GM12874 (cell line): ENCODE measurements around the gene TDRD1.

Experiments used
- TF ChIP-seq, protein P1 (sequence below): IDR thresholded peaks from 2 replicates; pipeline ENCODE4 v1.5.1; 2011; ENCODE audit warnings: low read depth, mild to moderate bottlenecking, control low read depth, low read length, moderate library complexity; ENCODE audit not compliant: insufficient read depth

The TDRD1 gene

DNA sequence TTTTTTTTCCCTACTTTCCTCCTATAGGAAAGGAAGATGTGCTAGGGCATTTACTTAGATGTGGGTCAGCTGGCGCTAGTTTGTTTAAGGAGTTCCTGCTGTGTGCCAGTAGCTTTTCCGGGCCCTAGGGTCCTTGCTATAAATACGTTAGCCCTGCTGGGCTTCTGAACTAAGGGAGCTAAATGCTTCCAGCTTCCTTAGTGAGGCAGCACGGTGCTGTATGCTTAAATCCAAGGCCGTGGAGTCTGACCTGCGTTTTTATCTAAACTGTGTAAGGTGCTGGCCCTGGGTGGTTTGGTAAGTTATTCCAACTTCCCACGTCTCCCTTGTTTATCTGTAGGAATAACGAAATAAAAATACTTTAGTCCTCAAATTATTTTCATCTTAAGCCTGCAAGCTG, 594 bp downstream of the TDRD1 start:
- TF ChIP-seq, protein P1, sequence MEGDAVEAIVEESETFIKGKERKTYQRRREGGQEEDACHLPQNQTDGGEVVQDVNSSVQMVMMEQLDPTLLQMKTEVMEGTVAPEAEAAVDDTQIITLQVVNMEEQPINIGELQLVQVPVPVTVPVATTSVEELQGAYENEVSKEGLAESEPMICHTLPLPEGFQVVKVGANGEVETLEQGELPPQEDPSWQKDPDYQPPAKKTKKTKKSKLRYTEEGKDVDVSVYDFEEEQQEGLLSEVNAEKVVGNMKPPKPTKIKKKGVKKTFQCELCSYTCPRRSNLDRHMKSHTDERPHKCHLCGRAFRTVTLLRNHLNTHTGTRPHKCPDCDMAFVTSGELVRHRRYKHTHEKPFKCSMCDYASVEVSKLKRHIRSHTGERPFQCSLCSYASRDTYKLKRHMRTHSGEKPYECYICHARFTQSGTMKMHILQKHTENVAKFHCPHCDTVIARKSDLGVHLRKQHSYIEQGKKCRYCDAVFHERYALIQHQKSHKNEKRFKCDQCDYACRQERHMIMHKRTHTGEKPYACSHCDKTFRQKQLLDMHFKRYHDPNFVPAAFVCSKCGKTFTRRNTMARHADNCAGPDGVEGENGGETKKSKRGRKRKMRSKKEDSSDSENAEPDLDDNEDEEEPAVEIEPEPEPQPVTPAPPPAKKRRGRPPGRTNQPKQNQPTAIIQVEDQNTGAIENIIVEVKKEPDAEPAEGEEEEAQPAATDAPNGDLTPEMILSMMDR = no peak

DNA sequence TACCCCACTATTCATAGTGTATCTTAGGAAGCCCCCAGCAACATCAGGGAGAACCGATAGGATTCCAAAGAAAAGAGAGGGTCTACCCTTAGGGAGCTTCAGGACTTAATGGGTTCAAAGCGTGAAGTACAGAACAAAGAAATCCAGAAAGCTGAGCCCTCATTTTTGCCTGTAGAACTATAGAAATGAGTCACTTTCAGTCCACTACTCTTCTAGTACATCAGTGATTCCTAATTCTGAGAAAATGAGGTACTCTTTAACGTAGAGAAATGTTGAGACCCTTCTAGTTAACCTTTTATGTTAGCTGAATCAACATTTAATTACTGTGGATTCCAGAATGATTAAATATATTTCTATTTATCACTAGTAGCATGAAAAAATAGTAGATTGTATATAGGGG, 1.8 kb downstream of the TDRD1 start:
- TF ChIP-seq, protein P1 = no peak

DNA sequence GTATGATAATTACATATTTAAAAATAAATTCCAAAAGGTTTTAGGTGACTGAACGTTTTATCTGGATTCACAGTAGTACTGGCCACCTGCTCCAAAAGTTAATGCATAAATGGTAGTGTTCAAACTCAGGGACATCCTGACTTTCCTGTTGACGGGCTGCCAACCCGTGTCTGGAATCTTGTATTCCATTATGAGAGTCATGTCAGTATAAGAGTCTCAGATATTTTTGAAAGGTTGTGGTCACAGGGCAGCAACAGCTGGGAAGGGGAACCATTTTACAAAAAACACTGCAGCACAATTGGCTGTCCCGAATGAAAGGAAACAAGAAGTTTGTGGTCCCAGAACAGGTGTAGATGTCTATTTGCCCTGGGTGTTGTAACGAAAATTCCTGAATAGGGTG, 2.8 kb downstream of the TDRD1 start:
- TF ChIP-seq, protein P1 = no peak

DNA sequence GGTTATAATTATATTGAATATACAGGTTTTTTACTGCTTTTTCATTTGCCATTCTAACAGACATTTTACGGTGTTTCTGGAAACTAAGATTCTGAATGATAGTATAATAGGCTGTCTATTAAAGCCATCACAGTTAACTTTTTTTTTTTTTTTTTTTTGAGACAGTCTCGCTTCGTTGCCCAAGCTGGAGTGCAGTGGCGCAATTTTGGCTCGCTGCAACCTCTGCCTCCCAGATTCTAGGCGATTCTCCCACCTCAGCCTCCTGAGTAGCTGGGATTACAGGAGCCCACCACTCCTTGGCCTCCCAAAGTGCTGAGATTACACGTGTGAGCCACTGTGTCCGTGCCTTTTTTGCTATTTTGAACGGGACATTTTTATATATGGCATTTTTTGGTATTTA, 4.4 kb downstream of the TDRD1 start:
- TF ChIP-seq, protein P1 = no peak

DNA sequence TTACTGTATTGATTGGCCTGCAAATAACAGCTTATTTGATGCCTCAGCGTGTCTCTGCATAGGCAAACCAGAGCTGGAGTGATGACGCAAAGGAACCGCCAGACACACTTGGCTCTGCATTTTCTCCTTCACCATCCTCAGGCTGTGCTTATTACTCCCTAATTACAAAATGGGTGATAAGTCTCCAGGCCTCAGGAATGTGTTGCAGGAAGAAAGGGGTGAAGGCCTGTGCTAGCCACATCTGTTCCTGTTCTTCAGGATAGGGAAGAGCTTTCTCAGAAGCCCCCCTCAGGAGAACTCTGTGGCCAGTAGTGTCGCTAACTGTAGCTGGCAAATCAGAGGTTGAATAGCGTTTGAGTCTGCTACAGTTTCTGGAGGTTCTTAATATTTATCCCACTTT, 5.1 kb downstream of the TDRD1 start:
- TF ChIP-seq, protein P1 = no peak

DNA sequence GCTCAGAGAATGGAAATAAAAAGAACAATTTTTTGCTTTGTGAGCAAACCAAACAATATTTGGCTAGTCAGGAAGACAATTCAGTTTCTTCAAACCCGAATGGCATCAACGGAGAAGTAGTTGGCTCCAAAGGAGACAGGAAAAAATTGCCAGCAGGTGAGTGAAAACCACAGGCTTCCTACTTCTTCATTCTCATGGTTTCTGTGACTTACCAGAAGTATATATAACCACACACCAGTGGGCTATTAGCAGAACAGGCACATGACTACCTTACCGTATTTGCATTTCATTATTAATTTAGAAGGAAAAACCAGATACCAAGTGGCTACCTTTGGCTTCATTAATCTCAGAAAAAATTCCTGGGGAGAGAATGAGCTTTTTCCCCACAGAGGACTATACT, 8.8 kb downstream of the TDRD1 start:
- TF ChIP-seq, protein P1 = no peak

DNA sequence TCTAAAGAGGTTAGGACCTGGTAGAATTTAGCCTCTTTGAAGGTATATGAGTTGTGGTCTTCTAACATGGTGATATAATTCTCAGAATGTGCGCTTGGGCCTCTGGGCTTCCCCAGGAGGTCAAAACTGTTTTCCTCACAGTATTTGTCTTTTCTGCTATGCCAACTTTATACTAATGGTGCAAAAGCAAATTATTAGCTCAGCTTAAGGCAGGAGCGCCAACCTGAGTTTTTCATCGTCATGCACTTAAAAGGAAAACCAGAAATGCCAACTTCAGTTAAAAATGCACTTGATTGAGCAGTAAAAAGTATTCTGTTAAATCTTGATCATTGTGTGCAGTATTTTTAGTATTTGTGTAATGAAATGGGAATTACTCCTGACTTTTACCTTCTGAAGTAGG, 9.7 kb downstream of the TDRD1 start:
- TF ChIP-seq, protein P1 = no peak

DNA sequence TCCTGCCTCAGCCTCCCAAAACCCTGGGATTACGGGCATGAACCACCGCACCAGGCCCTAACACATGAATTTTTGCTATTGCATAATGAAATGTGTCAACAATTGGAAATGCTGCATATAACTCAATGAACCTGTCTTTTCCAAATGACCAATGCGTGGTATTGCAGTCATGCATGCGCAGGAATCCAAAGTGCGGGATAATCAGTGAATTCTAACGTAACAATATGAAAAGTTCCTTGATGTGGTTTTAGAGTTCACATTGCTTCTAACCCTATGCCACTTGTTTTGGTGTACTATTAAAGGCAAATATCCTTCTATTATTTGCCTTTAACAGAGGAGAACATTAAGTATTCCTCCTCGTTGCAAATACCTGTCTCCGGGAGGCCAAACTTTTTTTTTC, 10.5 kb downstream of the TDRD1 start:
- TF ChIP-seq, protein P1 = no peak
